ENCODE measurements around the gene SH3TC1.

GRCh38 chr4:8219236-8219635 is 20.1 kb downstream of the SH3TC1 start:
- TF ChIP-seq POLR2AphosphoS5 (IDR thresholded peaks at IDR 0.05) (peak in 2 of 3 donors; percentile 9 to 48), CTCF (IDR thresholded peaks at IDR 0.05 in 8 of 11, conservative IDR thresholded peaks at IDR 0.05 in 3 of 11) (no peak)
